Activated CD8-positive, alpha-beta memory T cell treated with anti-CD3 and anti-CD28 coated beads for 48 hours (primary cell): ENCODE results near the gene AP2A2.

Experiments used
- DNase-seq, 3 experiments: peaks; one replicate each; pipeline ENCODE4 v3.0.0-alpha.2; 2020; ENCODE audit warnings: low read depth in 2 of 3, low spot score in 2 of 3

Gene AP2A2

GRCh38 chr11:1053121-1053901 is 127.6 kb downstream of the AP2A2 start:
- DNase-seq: no peak

GRCh38 chr11:1054143-1055108 is 128.8 kb downstream of the AP2A2 start:
- no peak for DNase-seq

GRCh38 chr11:1055109-1055703 is 129.5 kb downstream of the AP2A2 start:
- no peak for DNase-seq

- no peak for DNase-seq
Measured at GRCh38 chr11:1055990-1056771, 130.5 kb downstream of the AP2A2 start.

GRCh38 chr11:1057806-1058205 is 132.1 kb downstream of the AP2A2 start:
- no peak for DNase-seq

- no peak for DNase-seq
Measured at GRCh38 chr11:1059759-1060158, 134.1 kb downstream of the AP2A2 start.

GRCh38 chr11:1060410-1060809 is 134.7 kb downstream of the AP2A2 start:
- no peak for DNase-seq

GRCh38 chr11:1060852-1061616 is 135.4 kb downstream of the AP2A2 start:
- DNase-seq: no peak
